Measurements from ENCODE around the gene SYK.

DNA sequence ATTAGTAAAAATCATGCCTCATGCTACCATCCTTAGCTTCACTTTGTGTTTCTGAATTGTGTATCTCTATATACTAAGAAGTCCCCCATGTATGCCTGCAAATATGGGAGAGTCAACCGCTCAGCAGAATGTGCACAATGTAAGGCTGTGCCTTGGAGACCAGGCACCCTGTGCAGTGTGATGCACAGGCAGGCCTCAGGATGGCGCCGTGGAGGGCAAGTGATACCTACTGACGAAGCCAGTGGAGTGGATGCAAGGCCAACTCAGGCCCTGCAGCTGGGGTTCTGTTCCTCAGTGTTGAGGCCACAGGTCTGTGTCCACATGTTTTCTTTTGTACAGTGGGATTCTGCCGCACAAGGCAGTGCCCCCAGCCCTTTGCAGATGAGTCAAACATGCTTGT is 28.4 kb downstream of the SYK start:
- no peak for TF ChIP-seq RFX5 (IDR thresholded peaks at IDR 0.05; ENCODE audit: low read depth, low read length)
- TF ChIP-seq MAFK (IDR thresholded peaks at IDR 0.05; ENCODE audit: low read depth, low read length): no peak
- no peak for TF ChIP-seq CTCF (conservative IDR thresholded peaks at IDR 0.05; ENCODE audit: low read depth, low read length)
- no peak for TF ChIP-seq USF2 (IDR thresholded peaks at IDR 0.05; ENCODE audit: low read depth, low read length)
- no peak for TF ChIP-seq MAZ (IDR thresholded peaks at IDR 0.05; ENCODE audit: borderline replicate concordance, low read depth, low read length)
- no peak for TF ChIP-seq CHD1 (IDR thresholded peaks at IDR 0.05; ENCODE audit: low read depth, low read length)
- TF ChIP-seq RCOR1 (IDR thresholded peaks at IDR 0.05; ENCODE audit: insufficient replicate concordance, low read length): no peak
